NCI-H1105 (cell line): Measurements from ENCODE around the gene PPIB.

ENCODE experiments used
- DNase-seq: peaks from one replicate; lab custom pipeline; 2025; lab: John Stamatoyannopoulos, UW

The PPIB gene

GRCh38 chr15:64162869-64163658 is at the start of gene PPIB:
Gene PPIB, minus strand, starts transcription at chr15:64163022. Its CDS starts 36 bp downstream, at chr15:64162986.
- DNase-seq = peak; percentile 99

- no peak for DNase-seq
Observed at GRCh38 chr15:64211696-64212095, 48.9 kb upstream of the PPIB start.

GRCh38 chr15:64210371-64210770 is 47.5 kb upstream of the PPIB start:
- DNase-seq = no peak

GRCh38 chr15:64209680-64210334 is 47.0 kb upstream of the PPIB start:
- DNase-seq = peak; percentile 40

GRCh38 chr15:64205202-64205601 is 42.4 kb upstream of the PPIB start:
- DNase-seq = no peak

GRCh38 chr15:64197425-64197824 is 34.6 kb upstream of the PPIB start:
- DNase-seq = no peak

GRCh38 chr15:64193971-64194370 is 31.1 kb upstream of the PPIB start:
- DNase-seq = no peak

GRCh38 chr15:64191971-64192830 is 29.4 kb upstream of the PPIB start:
- no peak for DNase-seq

GRCh38 chr15:64187396-64188191 is 24.8 kb upstream of the PPIB start:
- DNase-seq = no peak

- DNase-seq = no peak
Observed at GRCh38 chr15:64185146-64185911, 22.5 kb upstream of the PPIB start.

- DNase-seq = no peak
Observed at GRCh38 chr15:64182859-64183370, 20.1 kb upstream of the PPIB start.

GRCh38 chr15:64180235-64180824 is 17.5 kb upstream of the PPIB start:
- peak; percentile 81 for DNase-seq

GRCh38 chr15:64166102-64166890 is 3.5 kb upstream of the PPIB start:
- no peak for DNase-seq

GRCh38 chr15:64164436-64164835 is 1.6 kb upstream of the PPIB start:
- no peak for DNase-seq

GRCh38 chr15:64163659-64164362 is 989 bp upstream of the PPIB start:
- DNase-seq = no peak

GRCh38 chr15:64162478-64162868 is 349 bp downstream of the PPIB start:
- no peak for DNase-seq

GRCh38 chr15:64161688-64162477 is 939 bp downstream of the PPIB start:
- DNase-seq = no peak
